Endodermal cell (in vitro differentiated cells): ENCODE data around the gene ACYP1. TPM values are rescaled to one million over a fixed set of nuclear protein-coding genes. Genes with fewer than 3 reads are reported as not detected.

ENCODE experiments used
- DNase-seq: peaks from one replicate; pipeline ENCODE4 v3.0.0-alpha.2; 2017
- H3K27ac ChIP-seq: 2 replicates; pipeline ENCODE4 v1.5.1; 2013; ENCODE audit warnings: mild to moderate bottlenecking, low read depth, low read length, moderate library complexity
- H3K27me3 ChIP-seq: 2 replicates; pipeline ENCODE4 v1.6.1; 2013; ENCODE audit warnings: mild to moderate bottlenecking, low read length, moderate library complexity; ENCODE audit not compliant: insufficient read depth, control insufficient read depth, poor library complexity, severe bottlenecking
- H3K36me3 ChIP-seq: 2 replicates; pipeline ENCODE4 v1.7.0; 2013; ENCODE audit warnings: mild to moderate bottlenecking, low read length, moderate library complexity; ENCODE audit not compliant: control insufficient read depth, insufficient read depth
- H3K4me1 ChIP-seq: one replicate; pipeline ENCODE4 v1.7.0; 2013; ENCODE audit warnings: low read length; ENCODE audit not compliant: control insufficient read depth, insufficient read depth
- H3K4me3 ChIP-seq: 2 replicates; pipeline ENCODE4 v1.5.1; 2013; ENCODE audit warnings: mild to moderate bottlenecking, low read length, moderate library complexity
- H3K9ac ChIP-seq: 2 replicates; pipeline ENCODE4 v1.6.1; 2013; ENCODE audit warnings: mild to moderate bottlenecking, low read length, moderate library complexity; ENCODE audit not compliant: poor library complexity, severe bottlenecking; ENCODE audit errors: extremely low read depth
- H3K9me3 ChIP-seq: 2 replicates; pipeline ENCODE4 v1.6.1; 2013; ENCODE audit warnings: mild to moderate bottlenecking, low read length, moderate library complexity; ENCODE audit not compliant: control insufficient read depth
- H3K27ac Mint-ChIP-seq: 2 replicates; pipeline ENCODE4 v1.8.0; 2020; ENCODE audit warnings: mixed read lengths
- H3K27me3 Mint-ChIP-seq: 2 replicates; pipeline ENCODE4 v1.8.0; 2021; ENCODE audit warnings: mild to moderate bottlenecking, mixed read lengths; ENCODE audit not compliant: insufficient read depth
- H3K36me3 Mint-ChIP-seq: 2 replicates; pipeline ENCODE4 v1.8.0; 2020; ENCODE audit warnings: low read depth, mixed read lengths
- H3K4me1 Mint-ChIP-seq: 2 replicates; pipeline ENCODE4 v1.8.0; 2020; ENCODE audit warnings: mixed read lengths
- H3K4me3 Mint-ChIP-seq: 2 replicates; pipeline ENCODE4 v1.8.0; 2020; ENCODE audit warnings: mild to moderate bottlenecking, moderate library complexity, mixed read lengths
- H3K9me3 Mint-ChIP-seq: 2 replicates; pipeline ENCODE4 v1.8.0; 2020; ENCODE audit warnings: mild to moderate bottlenecking, mixed read lengths
- CTCF ChIP-seq: fragments of 200-600 bp; sonication (generic); conservative IDR thresholded peaks from 2 replicates; pipeline ENCODE4 v1.5.0; 2021; ENCODE audit warnings: antibody characterized with exemption, mild to moderate bottlenecking
- WGBS, 2 experiments: methylation state at CpG; one replicate each; pipeline versions ENCODE4 v1.1.5 to v1.1.7; 2013; ENCODE audit warnings: missing lambda C conversion rate in 2 of 2, mixed read lengths in 1 of 2; ENCODE audit not compliant: insufficient coverage in 1 of 2, insufficient read length in 1 of 2; 5-methylcytosine and 5-hydroxymethylcytosine counted together
- total RNA-seq, 2 donors: library from RNA; stranded (reverse); fragmentation: NEBNext Ultra II Directional in 1 of 2; extraction: Animal tissue kit (Norgen Biotek cat#: 25700) in 1 of 2; gene quantifications; 2 replicates in 1 of 2; 3 replicates in 1 of 2; pipeline ENCODE4 v1.2.1, GENCODE V29; 2021

ACYP1 gene
- total RNA-seq, 2 donors from 2014 or later: 21.4 to 26.0 TPM

- Mint-ChIP-seq H3K4me1 (no peaks in the 10 kb centered on the region), H3K36me3 (peaks cover 29% of the 10 kb centered on the region), H3K27me3 (no peaks in the 10 kb centered on the region), H3K9me3 (no peaks in the 10 kb centered on the region), H3K27ac (no peak overlapping the region), H3K4me3 (no peak overlapping the region)
- peak; percentile 75 for TF ChIP-seq CTCF
- H3K4me3 ChIP-seq: no peak overlapping the region
- H3K9me3 ChIP-seq: no peaks in the 10 kb centered on the region
- DNase-seq: peak; percentile 76
- 65 to 77% methylated on average over 8 of the region's 8 CpGs for WGBS, 2 experiments
- H3K4me1 ChIP-seq: no peaks in the 10 kb centered on the region
- no peaks in the 10 kb centered on the region for H3K27me3 ChIP-seq
- H3K9ac ChIP-seq: no peak overlapping the region
- no peak overlapping the region for H3K27ac ChIP-seq
- H3K36me3 ChIP-seq: peaks cover 45% of the 10 kb centered on the region
Measured at GRCh38 chr14:75022655-75023054, 41.2 kb downstream of the ACYP1 start.

GRCh38 chr14:75018694-75019093 lies 45.1 kb downstream of the ACYP1 start:
- H3K9me3 Mint-ChIP-seq: no peaks in the 10 kb centered on the region
- DNase-seq: no peak
- H3K36me3 Mint-ChIP-seq: peaks cover 35% of the 10 kb centered on the region
- Histone ChIP-seq H3K4me3 (no peak overlapping the region), H3K36me3 (peaks cover 68% of the 10 kb centered on the region), H3K27me3 (no peaks in the 10 kb centered on the region), H3K27ac (no peak overlapping the region), H3K9ac (no peak overlapping the region), H3K4me1 (no peaks in the 10 kb centered on the region), H3K9me3 (no peaks in the 10 kb centered on the region)
- TF ChIP-seq CTCF: no peak
- WGBS, 2 experiments: 87 to 96% methylated on average over 3 of the region's 3 CpGs
- H3K4me1 Mint-ChIP-seq: no peaks in the 10 kb centered on the region
- H3K4me3 Mint-ChIP-seq: no peak overlapping the region
- no peak overlapping the region for H3K27ac Mint-ChIP-seq
- no peaks in the 10 kb centered on the region for H3K27me3 Mint-ChIP-seq

- Mint-ChIP-seq H3K27me3 (no peaks in the 10 kb centered on the region), H3K9me3 (no peaks in the 10 kb centered on the region), H3K4me3 (no peak overlapping the region), H3K4me1 (no peaks in the 10 kb centered on the region), H3K36me3 (peaks cover 28% of the 10 kb centered on the region), H3K27ac (peak overlapping the region; percentile 27)
- no peak for DNase-seq
- WGBS, 2 experiments: 91 to 92% methylated on average over 3 of the region's 3 CpGs
- no peak overlapping the region for H3K4me3 ChIP-seq
- H3K4me1 ChIP-seq: no peaks in the 10 kb centered on the region
- H3K27me3 ChIP-seq: no peaks in the 10 kb centered on the region
- TF ChIP-seq CTCF: no peak
- H3K27ac ChIP-seq: no peak overlapping the region
- no peaks in the 10 kb centered on the region for H3K9me3 ChIP-seq
- H3K9ac ChIP-seq: no peak overlapping the region
- H3K36me3 ChIP-seq: peaks cover 73% of the 10 kb centered on the region
Measured at GRCh38 chr14:75016815-75017214, 47.0 kb downstream of the ACYP1 start.
